ENCODE measurements around the gene SMIM41. TPM values are rescaled to one million over a fixed set of nuclear protein-coding genes. Genes with fewer than 3 reads are reported as not detected.

SMIM41 gene
- total and polyA plus RNA-seq, 11 donors = 0.08 to 0.65 (median 0.32) TPM; not detected in 6

- intact Hi-C loops (cut with DNase I) = loop anchor here in 7 of 10 donors (1.0 to 10.0 kb wide), 8 partner anchors 40 to 188 kb away; partner anchors contain the start of genes ACVRL1 (in 1 of the 7) and TAMALIN (in 1 of the 7)
- Histone ChIP-seq H3K36me3 (peaks cover 0 to 15% (median 7%) of the 10 kb centered on the region in 9 donors), H3K9me3 (no peaks in the 10 kb centered on the region), H3K27ac (peak overlapping the region; percentile 37 to 89 (median 71)), H3K27me3 (peaks cover 0 to 6% (median 0%) of the 10 kb centered on the region in 9 donors), H3K4me3 (no peak overlapping the region), H3K4me1 (peaks cover 6 to 37% (median 27%) of the 10 kb centered on the region in 12 donors)
- peak in 1 of 4 donors; percentile 2 for ATAC-seq
- DNase-seq = no peak
- WGBS, 4 donors = 38 to 78% (median 54%) methylated on average over 4 of the region's 4 CpGs
- TF ChIP-seq POLR2A (IDR thresholded peaks at IDR 0.05) = no peak
- TF ChIP-seq, protein P1, sequence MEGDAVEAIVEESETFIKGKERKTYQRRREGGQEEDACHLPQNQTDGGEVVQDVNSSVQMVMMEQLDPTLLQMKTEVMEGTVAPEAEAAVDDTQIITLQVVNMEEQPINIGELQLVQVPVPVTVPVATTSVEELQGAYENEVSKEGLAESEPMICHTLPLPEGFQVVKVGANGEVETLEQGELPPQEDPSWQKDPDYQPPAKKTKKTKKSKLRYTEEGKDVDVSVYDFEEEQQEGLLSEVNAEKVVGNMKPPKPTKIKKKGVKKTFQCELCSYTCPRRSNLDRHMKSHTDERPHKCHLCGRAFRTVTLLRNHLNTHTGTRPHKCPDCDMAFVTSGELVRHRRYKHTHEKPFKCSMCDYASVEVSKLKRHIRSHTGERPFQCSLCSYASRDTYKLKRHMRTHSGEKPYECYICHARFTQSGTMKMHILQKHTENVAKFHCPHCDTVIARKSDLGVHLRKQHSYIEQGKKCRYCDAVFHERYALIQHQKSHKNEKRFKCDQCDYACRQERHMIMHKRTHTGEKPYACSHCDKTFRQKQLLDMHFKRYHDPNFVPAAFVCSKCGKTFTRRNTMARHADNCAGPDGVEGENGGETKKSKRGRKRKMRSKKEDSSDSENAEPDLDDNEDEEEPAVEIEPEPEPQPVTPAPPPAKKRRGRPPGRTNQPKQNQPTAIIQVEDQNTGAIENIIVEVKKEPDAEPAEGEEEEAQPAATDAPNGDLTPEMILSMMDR (IDR thresholded peaks at IDR 0.05) = no peak
Measured at GRCh38 chr12:52082669-52082987, 3.1 kb downstream of the SMIM41 start.

- Histone ChIP-seq H3K4me1 (peaks cover 6 to 37% (median 27%) of the 10 kb centered on the region in 12 donors), H3K36me3 (peaks cover 0 to 10% (median 7%) of the 10 kb centered on the region in 9 donors), H3K27me3 (peaks cover 0 to 6% (median 0%) of the 10 kb centered on the region in 9 donors), H3K4me3 (no peak overlapping the region), H3K27ac (peak overlapping the region; percentile 37 to 89 (median 71)), H3K9me3 (no peaks in the 10 kb centered on the region)
- ATAC-seq = peak in 3 of 4 donors; percentile 44 to 58 (median 47)
- TF ChIP-seq, protein P1 (IDR thresholded peaks at IDR 0.05) = peak; percentile 93 to 99 (median 98)
- no peak for TF ChIP-seq POLR2A (IDR thresholded peaks at IDR 0.05)
- WGBS, 4 donors = 32 to 39% (median 35%) methylated on average over 8 to 11 of the region's 11 CpGs
- DNase-seq = peak; percentile 44 to 80 (median 64)
- intact Hi-C loops (cut with DNase I) = loop anchor here (1.0 to 10.0 kb wide), 9 partner anchors 39 to 188 kb away; partner anchors contain the start of genes ACVRL1 (in 1 of the 10) and TAMALIN (in 1 of the 10)
Measured at GRCh38 chr12:52082988-52083637, 3.6 kb downstream of the SMIM41 start.

DNA sequence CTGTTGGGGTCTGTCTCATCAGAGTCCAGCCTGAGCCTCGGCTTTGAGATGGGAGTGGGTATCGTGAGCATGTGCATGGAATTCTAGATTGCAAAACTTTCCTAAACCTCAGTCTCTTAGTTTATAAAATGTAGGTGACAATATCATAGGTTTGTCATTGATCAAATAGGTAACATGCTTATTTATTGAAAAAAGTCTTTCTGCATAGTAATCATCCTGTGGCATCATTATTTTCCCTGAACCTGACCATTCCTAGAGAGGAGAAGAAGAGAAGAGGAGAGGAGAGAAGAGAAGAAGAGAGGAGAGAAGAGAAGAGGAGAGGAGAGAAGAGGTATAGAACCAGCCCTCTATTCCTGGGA lies 4.1 kb downstream of the SMIM41 start:
- no peak for ATAC-seq
- Histone ChIP-seq H3K4me1 (peaks cover 6 to 37% (median 27%) of the 10 kb centered on the region in 12 donors), H3K27ac (no peak overlapping the region), H3K27me3 (peaks cover 0 to 6% (median 0%) of the 10 kb centered on the region in 9 donors), H3K9me3 (no peaks in the 10 kb centered on the region), H3K36me3 (peaks cover 0 to 7% (median 2%) of the 10 kb centered on the region in 9 donors), H3K4me3 (no peak overlapping the region)
- 3 to 10% (median 7%) methylated on average over 2 of the region's 2 CpGs for WGBS, 4 donors
- no peak for DNase-seq
- intact Hi-C loops (cut with DNase I) = loop anchor here (1.0 to 10.0 kb wide), 9 partner anchors 39 to 189 kb away; partner anchors contain the start of genes ACVRL1 (in 1 of the 10) and TAMALIN (in 1 of the 10)
- no peak for TF ChIP-seq POLR2A (IDR thresholded peaks at IDR 0.05)
- TF ChIP-seq, protein P1 (IDR thresholded peaks at IDR 0.05) = peak in 1 of 12 donors; percentile 46

DNA sequence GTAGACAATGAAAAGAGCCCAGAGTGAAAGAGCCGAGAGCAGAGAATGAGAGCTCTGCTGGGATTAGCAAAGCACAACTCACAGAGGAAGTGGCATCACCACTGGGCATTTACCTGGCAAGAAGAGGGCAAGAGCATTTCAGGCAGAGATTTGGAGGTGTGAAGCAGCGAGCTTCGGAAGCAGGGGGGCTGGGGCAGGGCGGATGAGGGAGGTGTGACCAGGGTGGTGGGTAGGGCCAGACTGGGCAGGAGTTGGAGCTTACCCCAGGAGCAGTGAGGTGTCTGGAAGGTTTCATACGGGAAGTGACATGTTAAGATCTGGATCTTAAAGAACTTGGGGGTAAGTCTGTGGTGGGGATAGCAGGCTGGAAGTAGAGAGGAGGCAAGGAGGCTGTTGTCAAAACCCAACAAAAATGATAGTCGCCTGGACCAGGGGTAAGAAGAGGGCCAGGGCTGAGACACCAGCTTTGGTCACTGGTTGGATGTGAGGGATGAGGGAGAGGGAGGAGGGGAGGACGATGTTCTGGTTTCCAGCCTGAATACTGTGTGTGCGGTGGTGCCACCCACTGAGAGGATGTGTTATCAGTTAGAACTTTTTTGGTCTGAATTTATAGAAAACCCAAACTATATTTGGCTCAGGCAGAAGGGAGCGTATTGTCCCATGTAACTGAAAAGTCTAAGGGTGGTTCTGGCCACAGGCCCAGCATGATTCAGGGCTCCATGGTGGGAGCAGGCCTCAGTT lies 5.2 kb downstream of the SMIM41 start:
- intact Hi-C loops (cut with DNase I) = loop anchor here in 6 of 10 donors (5.0 to 10.0 kb wide), 5 partner anchors 38 to 190 kb away; partner anchors contain the start of genes TAMALIN (in 2 of the 6) and ACVRL1 (in 1 of the 6)

More for the DNA sequence above, 5.2 kb downstream of the SMIM41 start:
- H3K27ac ChIP-seq = no peak overlapping the region
- WGBS, 4 donors = 83 to 89% (median 85%) methylated on average over 9 of the region's 9 CpGs
- H3K9me3 ChIP-seq = no peaks in the 10 kb centered on the region
- no peak overlapping the region for H3K4me3 ChIP-seq
- peaks cover 0 to 2% (median 0%) of the 10 kb centered on the region in 9 donors for H3K36me3 ChIP-seq
- H3K4me1 ChIP-seq = peaks cover 6 to 37% (median 27%) of the 10 kb centered on the region in 12 donors
- no peak for ATAC-seq
- no peak for TF ChIP-seq POLR2A (IDR thresholded peaks at IDR 0.05)
- TF ChIP-seq, protein P1 (IDR thresholded peaks at IDR 0.05) = no peak
- DNase-seq = no peak
- peaks cover 0 to 9% (median 0%) of the 10 kb centered on the region in 9 donors for H3K27me3 ChIP-seq
